ENCODE results near the gene MICU2.
A peak's percentile ranks its signal among the peaks of the same experiment; 100 is the strongest.

The MICU2 gene

GRCh38 chr13:21486322-21486721 is 117.6 kb downstream of the MICU2 start:
- DNase-seq (ENCODE audit: low read depth, low spot score), result no peak

DNA sequence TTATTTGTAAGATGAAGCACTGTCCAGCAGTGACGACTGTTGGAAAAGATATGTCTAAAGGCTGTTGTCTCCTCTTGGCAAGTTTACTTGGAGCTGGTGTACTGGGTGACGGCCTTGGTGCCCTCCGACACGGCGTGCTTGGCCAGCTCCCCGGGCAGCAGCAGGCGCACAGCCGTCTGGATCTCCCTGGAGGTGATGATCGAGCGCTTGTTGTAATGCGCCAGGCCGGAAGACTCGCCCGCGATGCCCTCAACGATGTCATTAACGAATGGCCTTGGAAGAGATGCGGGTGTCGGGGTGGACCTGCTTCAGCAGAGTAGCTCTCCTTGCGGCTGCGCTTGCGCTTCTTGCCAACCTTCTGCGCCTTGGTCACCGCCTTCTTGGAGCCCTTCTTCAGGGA is 120.2 kb downstream of the MICU2 start:
- no peak for DNase-seq (ENCODE audit: low read depth, low spot score)

- no peak for DNase-seq (ENCODE audit: low read depth, low spot score)
Measured at GRCh38 chr13:21481359-21481758, 122.6 kb downstream of the MICU2 start.

DNA sequence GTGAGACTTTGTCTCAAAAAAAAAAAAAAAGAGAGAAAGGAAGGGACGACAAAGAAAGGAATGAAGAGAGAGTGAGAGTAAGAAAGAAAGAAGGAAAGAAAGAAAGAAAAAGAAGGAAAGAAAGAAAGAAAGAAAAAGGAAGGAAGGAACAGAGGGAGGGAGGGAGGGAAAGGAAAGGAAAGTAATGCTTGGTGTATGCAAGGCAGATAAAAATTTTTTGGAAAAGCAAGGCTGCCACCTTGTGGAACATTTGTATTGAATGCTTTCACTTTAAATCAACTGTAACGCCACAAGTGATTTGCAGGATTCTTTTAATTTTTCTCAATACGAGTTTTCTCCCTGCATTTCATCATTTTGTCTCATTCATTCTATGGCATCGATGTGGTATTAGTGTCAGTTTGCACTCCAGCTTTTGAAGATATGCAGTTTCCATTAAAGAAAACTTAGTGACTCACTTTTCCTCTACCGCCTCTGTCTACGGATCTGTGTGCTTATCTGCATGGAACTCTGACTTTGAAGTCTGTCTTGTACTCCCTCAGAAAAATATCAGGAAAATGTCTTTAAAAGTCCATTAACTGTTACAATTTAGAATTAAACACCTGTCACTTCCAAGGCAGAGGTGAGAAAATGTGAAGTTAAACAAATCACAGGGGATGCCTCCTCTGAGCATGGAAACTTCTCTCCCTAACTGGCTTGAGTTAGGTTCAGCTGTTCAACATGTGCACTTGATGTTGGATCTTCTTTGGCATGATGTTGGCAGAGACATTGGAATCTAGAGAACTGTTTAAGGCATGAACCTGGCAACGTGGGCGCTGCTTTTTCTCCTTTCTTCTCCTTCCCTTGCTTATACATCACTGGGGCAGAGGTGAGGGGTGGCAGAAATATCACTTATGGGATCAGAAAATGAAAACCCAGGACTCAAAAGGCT is 124.8 kb downstream of the MICU2 start:
- DNase-seq (ENCODE audit: low read depth, low spot score), result peak; percentile 36

GRCh38 chr13:21476893-21477472 is 127.0 kb downstream of the MICU2 start:
- peak; percentile 58 for DNase-seq (ENCODE audit: low read depth, low spot score)

DNA sequence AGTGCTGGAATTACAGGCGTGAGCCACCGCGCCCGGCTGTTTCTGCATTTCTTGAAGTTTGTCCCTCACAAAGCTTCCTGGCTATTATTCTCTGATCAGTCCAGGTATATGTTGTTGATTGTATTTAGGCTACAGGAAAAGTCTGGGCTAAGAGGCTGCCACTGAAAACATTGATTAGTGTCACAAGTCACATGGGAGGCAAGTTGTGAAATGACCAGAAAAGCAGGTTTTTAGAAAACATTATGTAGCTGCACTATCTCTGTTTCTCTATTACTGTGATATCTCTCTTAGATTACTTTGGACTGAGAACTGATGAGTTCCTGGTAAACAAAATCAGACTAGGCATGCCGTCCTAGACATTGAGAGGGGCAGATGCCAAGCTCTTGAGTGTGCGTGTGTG is 128.9 kb downstream of the MICU2 start:
- DNase-seq (ENCODE audit: low read depth, low spot score), result no peak

- DNase-seq (ENCODE audit: low read depth, low spot score), result no peak
Measured at GRCh38 chr13:21470785-21471184, 133.2 kb downstream of the MICU2 start.

DNA sequence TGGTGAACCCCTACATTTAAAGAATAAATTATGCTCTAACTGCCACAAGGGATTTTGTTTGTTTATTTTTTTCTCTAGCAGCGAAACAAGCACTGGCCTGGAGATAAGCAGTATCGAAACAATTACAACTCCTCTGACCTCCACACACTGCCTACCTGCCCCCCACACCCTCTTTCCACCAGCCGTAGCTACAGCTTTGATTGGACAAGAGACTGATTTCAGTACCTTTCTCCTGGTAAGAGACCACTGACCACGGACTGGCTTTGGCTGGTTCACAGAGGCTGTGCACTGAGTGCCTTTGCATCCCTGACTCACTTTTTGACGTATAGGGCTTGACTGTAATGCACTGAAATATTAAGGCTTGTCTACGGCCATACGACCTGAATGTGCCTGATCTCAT is 137.4 kb downstream of the MICU2 start:
- DNase-seq (ENCODE audit: low read depth, low spot score), result no peak

GRCh38 chr13:21465710-21466160 is 138.2 kb downstream of the MICU2 start:
- DNase-seq (ENCODE audit: low read depth, low spot score), result no peak

- DNase-seq (ENCODE audit: low read depth, low spot score), result no peak
Measured at GRCh38 chr13:21463424-21463823, 140.5 kb downstream of the MICU2 start.

GRCh38 chr13:21461131-21461530 is 142.8 kb downstream of the MICU2 start:
- DNase-seq (ENCODE audit: low read depth, low spot score), result no peak

- peak; percentile 76 for DNase-seq (ENCODE audit: low read depth, low spot score)
Measured at GRCh38 chr13:21458813-21459701, 144.9 kb downstream of the MICU2 start, which contains the start of gene ZDHHC20. ZDHHC20 (minus strand) TSS chr13:21459303; CDS start chr13:21459171, 132 bp downstream.

DNA sequence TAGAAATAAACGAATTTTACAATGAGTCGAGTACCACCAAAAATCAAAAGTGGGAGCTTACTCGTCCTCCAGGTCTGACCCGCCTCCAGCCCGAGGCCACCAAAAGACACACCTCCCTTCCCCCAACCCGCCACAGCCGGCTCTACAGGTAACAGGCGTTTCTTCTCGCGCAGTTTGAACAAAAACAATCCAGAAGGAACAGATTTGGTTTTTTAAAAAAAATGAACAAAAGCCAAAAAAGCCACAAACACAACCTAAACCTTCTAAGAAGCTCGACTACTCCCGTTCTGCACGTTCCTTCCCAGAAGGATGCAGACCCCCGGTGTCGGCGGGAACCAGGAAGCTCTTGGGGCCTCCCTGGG is 145.5 kb downstream of the MICU2 start:
- peak; percentile 8 for DNase-seq (ENCODE audit: low read depth, low spot score)

DNA sequence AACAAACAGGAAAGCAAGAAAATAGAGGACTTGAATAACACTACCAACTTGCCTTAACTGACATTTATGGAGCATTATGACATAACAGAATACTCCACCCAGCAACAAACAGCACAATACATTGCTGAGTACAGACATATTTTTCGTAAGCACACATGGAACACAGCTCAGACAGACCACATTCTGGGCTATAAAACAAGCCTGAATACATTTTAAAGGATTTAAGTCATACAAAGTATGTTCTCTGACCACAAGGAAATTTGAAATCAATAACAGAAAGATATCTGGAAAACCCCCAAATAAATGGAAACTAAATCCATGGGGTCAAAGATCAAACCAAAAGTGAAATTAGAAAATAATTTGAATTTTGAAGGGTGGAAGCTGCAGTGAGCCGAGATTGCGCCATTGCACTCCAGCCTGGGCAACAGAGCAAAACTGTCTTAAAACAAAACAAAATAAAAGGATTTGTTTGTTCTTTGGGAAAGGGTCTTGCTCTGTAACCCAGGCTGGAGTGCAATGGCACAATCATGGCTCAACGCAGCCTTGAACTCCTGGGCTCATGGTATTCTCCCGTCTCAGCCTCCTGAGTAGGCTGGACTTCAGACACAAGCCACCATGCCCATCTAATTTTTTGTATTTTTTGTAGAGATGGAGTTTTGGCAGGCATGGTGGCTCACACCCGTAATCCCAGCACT is 150.4 kb downstream of the MICU2 start:
- no peak for DNase-seq (ENCODE audit: low read depth, low spot score)

DNA sequence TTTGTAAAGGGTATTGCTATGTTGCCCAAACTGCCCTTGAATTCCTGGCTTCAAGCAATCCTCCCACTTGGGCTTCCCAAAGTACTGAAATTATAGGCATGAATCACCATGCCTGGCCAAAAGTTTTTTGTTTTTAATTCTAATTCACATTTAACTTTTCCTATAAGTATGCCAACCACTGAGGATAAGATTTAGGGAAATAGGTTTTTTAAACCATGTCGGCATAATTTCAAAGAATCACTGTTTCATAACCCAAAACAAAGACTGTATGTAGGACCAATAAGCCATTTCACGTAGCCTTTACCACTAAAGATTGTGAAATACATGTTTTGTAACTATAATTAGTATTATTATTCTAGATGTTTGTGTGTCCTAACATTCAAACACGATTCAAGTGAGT is 153.0 kb downstream of the MICU2 start:
- no peak for DNase-seq (ENCODE audit: low read depth, low spot score)

DNA sequence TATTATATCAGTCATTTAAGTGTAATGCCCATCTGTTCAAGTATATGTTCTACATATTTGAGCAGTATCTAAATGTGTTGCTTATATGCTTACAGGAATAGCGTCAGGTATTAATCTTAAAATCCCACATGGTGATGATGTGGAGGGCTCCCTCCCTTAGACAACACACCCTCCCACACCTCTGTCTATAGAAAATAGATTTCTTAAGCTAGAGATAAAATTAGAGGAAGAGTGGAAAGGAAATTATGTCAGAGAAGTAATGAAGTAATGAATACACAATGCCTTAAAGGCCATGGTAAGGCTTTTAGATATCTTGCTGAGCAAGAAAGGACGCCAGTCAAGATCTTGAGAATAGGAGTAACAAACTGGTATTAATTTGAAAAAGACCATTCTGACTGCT is 157.3 kb downstream of the MICU2 start:
- no peak for DNase-seq (ENCODE audit: low read depth, low spot score)

DNA sequence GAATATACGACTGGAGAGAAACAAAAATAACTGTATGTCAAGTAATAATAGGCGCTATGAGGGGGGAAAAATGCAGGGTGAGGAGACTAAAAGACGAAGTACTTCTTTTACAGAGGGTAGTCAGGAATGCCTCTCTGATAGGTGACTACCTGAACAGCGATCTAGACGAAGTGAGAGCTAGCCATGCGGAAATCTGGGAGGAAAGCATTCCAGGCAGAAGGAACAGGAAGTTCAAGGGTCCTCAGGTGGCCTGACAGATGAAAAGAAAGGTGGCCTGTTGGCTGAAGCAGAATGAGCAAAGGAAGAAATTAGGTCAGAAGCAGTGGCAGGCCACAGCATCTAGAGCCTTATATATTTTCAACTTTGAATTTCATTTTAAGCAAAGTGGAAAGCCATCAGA is 158.2 kb downstream of the MICU2 start:
- DNase-seq (ENCODE audit: low read depth, low spot score), result no peak

GRCh38 chr13:21443171-21443570 is 160.8 kb downstream of the MICU2 start:
- no peak for DNase-seq (ENCODE audit: low read depth, low spot score)
